Dermis microvascular lymphatic vessel endothelial cell (primary cell): ENCODE measurements around the gene GON4L. TPM values are rescaled to one million over a fixed set of nuclear protein-coding genes. Genes with fewer than 3 reads are reported as not detected.
"Not testable (repeated sequence)": the region's sequence is repeated elsewhere in the genome, so short reads cannot be mapped to it uniquely, and the experiment has no call there.

Source experiments
- DNase-seq, 2 donors: peaks; one replicate each; pipeline versions ENCODE4 v3.0.0 to v3.0.0-alpha.2; 2010; ENCODE audit warnings: low read depth in 2 of 2
- total RNA-seq: library from RNA; depleted of rRNA; stranded (reverse); fragments of >200 nt; gene quantifications from 2 replicates; pipeline ENCODE4 v1.2.1, GENCODE V29; 2014

Gene GON4L
- total RNA-seq = 16.3 and 23.6 TPM in 2 replicates

DNA sequence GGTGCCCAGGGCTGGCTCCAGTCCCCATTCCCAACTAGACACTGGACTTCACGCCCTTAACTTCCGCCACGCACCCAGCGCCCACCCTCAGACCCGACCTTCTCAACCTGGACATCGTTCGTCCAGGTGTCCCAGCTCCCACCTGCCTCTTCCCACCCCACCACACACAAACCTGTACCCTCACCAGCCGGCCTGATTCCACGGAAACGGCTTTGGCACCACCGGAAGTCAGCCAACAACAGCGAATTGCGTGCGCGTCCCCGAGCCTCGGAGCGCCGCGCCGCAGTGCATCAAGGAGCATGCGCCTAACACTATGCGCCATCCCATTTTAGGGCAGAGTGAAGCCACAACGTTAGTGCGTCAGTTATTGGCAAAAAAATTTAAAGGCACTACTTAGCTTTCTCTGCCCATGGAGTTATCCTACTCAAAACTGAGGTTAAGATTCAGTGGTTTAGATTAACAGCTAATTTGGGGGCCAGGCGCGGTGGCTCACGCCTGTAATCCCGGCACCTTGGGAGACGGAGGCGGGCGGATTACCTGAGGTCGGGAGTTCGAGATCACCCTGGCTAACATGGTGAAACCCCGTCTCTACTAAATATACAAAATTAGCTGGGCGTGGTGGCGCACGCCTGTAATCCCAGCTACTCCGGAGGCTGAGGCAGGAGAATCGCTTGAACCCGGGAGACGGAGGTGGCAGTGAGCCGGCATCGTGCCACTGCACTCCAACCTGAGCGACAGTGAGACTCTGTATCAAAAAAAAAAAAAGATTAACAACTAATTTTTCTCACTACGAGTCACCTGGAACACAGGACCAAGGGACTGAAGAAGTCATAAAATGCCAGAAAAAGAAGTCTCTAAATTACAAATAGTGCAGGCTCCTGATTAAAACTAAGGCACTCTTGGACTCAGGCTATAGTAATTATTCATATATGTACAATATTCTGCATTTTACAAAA lies at the start of gene GON4L:
Gene GON4L (minus strand): TSS at position 240 of the 956 bp plus-strand sequence. CDS start 3,434 bp downstream, outside the sequence.
- DNase-seq = peak; percentile 88 to 94

- no peak for DNase-seq
Measured at GRCh38 chr1:155904261-155904660, 47.2 kb upstream of the GON4L start.

GRCh38 chr1:155900161-155900560 lies 43.1 kb upstream of the GON4L start:
- no peak for DNase-seq

GRCh38 chr1:155899683-155900082 lies 42.7 kb upstream of the GON4L start:
- no peak for DNase-seq

- DNase-seq = no peak
Measured at GRCh38 chr1:155898888-155899287, 41.9 kb upstream of the GON4L start.

GRCh38 chr1:155897746-155898145 lies 40.7 kb upstream of the GON4L start:
- DNase-seq = no peak

DNA sequence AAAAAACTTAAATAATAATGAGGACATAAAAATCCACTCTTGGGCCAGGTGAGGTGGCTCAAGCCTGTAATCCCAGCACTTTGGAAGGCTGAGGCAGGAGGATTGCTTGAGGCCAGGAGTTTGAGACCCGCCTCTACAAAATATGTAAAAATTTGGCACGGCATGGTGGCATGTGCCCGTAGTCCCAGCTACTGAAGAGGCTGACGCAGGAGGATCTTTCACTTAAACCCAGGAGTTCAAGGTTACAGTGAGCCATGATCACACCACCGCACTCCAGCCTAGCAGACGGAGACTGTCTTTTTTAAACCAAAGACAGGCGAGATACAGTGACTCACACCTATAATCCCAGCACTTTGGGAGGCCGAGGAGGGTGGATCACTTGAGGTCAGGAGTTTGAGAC lies 39.5 kb upstream of the GON4L start:
- not testable (repeated sequence) for DNase-seq

- not testable (repeated sequence) for DNase-seq
Measured at GRCh38 chr1:155895617-155896016, 38.6 kb upstream of the GON4L start.

DNA sequence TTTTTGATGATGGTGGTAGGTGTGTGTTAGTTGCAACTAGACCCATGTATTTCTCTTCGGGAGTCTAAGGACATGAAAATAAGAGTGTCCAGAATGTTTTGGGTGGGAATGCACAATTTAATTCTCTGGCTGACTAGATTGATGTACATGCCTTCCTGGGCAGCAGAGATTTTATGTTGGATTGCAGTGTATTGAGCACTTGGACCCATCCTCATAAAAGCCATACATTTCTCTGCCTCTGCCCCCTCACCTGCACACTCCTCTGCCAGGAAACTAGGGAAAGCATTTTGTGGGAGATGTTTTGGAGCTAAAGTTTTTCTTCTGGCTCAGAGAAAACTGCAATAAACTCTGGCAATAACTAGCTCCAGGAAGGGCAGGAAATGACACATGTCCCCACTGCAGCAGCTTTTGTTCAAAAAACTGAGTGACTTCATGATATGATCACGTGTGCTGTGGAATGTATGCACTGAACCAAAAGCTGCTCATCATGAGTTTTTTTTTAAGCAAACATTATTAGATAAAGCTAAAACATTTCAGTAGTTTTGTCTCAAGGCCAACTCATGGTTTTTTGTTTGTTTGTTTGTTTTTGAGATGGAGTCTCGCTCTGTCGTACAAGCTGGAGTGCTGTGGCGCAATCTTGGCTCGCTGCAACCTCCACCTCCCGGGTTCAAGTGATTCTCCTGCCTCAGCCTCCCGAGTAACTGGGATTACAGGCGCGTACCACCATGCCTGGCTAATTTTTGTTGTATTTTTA lies 36.6 kb upstream of the GON4L start:
- peak; percentile 94 to 96 for DNase-seq

- peak in 1 of 2 donors; percentile 71 for DNase-seq
Measured at GRCh38 chr1:155892796-155893195, 35.8 kb upstream of the GON4L start.

- no peak for DNase-seq
Measured at GRCh38 chr1:155890251-155890650, 33.2 kb upstream of the GON4L start.

DNA sequence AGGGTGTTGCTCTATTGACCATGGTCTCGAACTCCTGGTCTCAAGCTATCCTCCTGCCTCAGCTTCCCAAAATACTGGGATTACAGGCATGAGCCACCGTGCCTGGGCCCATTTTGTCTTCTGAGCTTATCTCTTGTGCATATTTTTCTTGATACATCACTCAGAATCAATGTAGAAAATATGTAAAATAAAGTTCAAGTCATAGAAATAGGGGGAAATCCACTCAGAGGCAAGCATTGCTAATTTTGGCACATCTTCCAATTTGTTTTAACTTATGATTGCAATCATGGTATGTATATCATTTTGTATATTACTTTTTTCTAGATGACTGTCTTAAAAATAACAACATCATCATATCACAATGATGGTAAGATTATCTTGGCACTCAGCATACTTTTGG lies 32.6 kb upstream of the GON4L start:
- peak in 1 of 2 donors; percentile 30 for DNase-seq

- DNase-seq = no peak
Measured at GRCh38 chr1:155888481-155888880, 31.5 kb upstream of the GON4L start.

GRCh38 chr1:155884982-155885381 lies 28.0 kb upstream of the GON4L start:
- no peak for DNase-seq

GRCh38 chr1:155884031-155884960 lies 27.3 kb upstream of the GON4L start:
- DNase-seq = no peak

GRCh38 chr1:155882766-155883165 lies 25.8 kb upstream of the GON4L start:
- no peak for DNase-seq

DNA sequence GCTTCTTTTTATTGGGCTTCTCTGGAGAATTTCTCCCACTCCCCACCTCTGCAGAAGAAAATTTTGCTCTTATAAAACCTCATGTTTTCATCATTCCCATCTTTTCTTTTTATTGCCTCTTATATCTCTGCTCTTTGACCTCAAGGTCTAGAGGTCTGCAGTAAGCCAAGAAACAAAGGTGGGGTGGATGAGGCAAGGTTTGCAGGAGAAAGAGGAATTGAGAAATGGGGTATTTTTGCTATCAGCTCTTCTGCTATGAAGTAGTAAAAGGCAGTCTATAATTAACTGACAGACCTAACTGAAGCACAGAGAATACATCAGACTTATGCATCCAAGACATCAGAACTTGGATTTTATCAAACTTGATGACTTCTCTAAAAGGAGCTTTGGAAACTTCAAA lies 25.2 kb upstream of the GON4L start:
- no peak for DNase-seq

- DNase-seq = no peak
Measured at GRCh38 chr1:155880950-155881349, 23.9 kb upstream of the GON4L start.

DNA sequence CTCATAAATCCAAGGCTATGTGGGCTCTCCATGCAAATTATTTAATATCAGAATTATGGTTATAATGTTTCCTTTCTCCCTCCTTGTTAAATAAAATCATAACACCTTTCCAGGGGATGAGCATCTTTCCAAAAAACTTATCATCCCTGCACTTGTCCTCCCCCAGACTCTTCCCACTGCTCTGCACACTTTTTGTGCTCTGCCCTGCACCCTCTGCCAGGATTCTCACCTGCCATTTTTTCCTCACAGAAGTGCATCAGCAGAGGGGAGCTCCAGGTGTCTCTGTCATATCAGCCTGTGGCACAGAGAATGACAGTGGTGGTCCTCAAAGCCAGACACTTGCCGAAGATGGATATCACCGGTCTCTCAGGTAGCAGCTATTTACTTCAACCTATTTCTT lies 23.2 kb upstream of the GON4L start:
- no peak for DNase-seq

GRCh38 chr1:155877945-155878344 lies 20.9 kb upstream of the GON4L start:
- DNase-seq = no peak

GRCh38 chr1:155873860-155874259 lies 16.8 kb upstream of the GON4L start:
- DNase-seq = peak in 1 of 2 donors; percentile 47
